Measurements from ENCODE around the gene INTS3. TPM values are rescaled to one million over a fixed set of nuclear protein-coding genes. Genes with fewer than 3 reads are reported as not detected.

The INTS3 gene
- total RNA-seq, 4 donors from 2014 or later = 24.6 to 27.9 (median 26.2) TPM

DNA sequence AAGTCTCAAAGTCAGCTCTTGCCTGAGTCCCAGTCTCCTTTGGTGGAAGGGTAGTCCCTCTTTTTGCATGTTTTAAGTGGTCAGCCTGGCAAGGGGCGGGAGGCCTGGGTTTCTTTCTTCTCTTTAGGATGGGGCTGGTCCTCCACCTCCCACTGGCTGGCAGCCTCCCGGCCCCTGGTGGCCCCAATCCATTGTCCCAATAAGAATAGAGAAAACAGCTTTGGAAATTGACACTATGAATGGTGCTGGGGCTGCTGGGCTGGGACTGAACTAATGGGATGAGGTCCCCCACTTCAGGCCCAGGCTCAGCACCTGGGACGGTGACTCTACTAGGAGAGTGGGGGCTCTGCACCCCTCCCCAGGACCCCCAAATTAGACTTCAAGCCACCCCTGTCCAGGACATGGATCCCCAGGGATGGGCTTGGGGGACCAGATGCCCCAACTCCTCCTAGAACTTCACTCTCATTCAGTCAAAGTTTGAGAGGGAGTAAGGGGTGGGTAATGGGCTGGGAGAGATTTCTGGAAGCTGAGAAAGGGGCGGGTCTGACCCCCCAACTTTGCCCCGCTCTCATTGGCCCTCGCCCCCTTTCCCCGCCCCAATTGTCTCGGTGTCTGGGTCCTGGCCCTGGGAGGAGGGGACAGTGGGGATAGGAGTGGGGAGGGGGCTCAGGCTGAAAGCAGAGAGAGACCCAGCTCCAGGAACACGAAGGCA lies 65.6 kb downstream of the INTS3 start:
- Histone ChIP-seq H3K9me3 (no peaks in the 10 kb centered on the region), H3K27me3 (no peaks in the 10 kb centered on the region), H3K36me3 (no peaks in the 10 kb centered on the region), H3K27ac (no peak overlapping the region), H3K4me1 (peaks cover 13 to 40% (median 20%) of the 10 kb centered on the region in 3 donors), H3K4me3 (no peak overlapping the region)
- WGBS, 2 donors = 68 to 74% methylated on average over 3 to 6 of the region's 9 CpGs
- DNase-seq = no peak
- intact Hi-C loops (cut with DNase I) = no loop called here
- TF ChIP-seq POLR2A (IDR thresholded peaks at IDR 0.05) = no peak
- TF ChIP-seq, protein P1, sequence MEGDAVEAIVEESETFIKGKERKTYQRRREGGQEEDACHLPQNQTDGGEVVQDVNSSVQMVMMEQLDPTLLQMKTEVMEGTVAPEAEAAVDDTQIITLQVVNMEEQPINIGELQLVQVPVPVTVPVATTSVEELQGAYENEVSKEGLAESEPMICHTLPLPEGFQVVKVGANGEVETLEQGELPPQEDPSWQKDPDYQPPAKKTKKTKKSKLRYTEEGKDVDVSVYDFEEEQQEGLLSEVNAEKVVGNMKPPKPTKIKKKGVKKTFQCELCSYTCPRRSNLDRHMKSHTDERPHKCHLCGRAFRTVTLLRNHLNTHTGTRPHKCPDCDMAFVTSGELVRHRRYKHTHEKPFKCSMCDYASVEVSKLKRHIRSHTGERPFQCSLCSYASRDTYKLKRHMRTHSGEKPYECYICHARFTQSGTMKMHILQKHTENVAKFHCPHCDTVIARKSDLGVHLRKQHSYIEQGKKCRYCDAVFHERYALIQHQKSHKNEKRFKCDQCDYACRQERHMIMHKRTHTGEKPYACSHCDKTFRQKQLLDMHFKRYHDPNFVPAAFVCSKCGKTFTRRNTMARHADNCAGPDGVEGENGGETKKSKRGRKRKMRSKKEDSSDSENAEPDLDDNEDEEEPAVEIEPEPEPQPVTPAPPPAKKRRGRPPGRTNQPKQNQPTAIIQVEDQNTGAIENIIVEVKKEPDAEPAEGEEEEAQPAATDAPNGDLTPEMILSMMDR (IDR thresholded peaks at IDR 0.05) = no peak

- intact Hi-C loops (cut with DNase I) = no loop called here
- no peak for DNase-seq
- no peak overlapping the region for H3K27ac ChIP-seq
- H3K27me3 ChIP-seq = no peaks in the 10 kb centered on the region
- H3K4me1 ChIP-seq = peaks cover 13 to 40% (median 20%) of the 10 kb centered on the region in 3 donors
- 72 to 78% methylated on average over 7 to 9 of the region's 12 CpGs for WGBS, 2 donors
- H3K36me3 ChIP-seq = no peaks in the 10 kb centered on the region
- no peak overlapping the region for H3K4me3 ChIP-seq
- TF ChIP-seq, protein P1 (IDR thresholded peaks at IDR 0.05) = no peak
- no peak for TF ChIP-seq POLR2A (IDR thresholded peaks at IDR 0.05)
- H3K9me3 ChIP-seq = no peaks in the 10 kb centered on the region
Observed at GRCh38 chr1:153793973-153794615, 66.2 kb downstream of the INTS3 start.

DNA sequence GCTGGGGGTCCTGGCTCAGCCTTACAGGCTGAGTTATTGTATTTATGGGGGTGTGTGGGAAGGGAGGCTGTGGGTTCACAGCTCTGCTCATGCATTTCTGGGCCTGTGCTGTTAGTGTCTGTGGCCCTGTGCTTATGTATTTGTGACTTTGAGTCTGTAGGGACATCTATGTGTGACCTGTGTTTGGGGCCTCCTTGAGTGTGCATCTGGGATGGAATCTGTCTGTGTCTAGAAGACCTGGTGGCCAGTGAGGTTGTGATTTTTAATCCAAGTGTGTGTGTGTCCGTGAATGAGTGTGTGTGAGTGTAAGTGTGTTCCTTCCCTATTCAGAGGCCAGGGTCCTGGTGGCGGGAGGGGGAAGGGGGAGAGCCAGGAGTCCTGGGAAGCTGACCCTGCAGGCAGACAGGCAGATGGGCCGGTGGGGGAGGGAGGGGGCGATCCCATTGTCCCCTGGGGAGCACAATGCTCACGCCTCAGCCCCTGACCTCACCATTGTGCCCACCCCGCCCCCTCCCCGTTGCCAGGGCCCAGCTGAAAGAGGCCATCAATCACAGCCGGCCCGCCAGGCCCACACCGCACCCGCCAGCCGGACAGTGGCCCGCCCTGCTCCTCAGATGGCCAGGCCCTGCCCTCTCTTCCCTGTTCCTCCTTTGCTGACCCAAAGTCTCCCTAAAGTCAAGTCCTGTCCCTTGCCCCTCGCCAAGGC lies 66.9 kb downstream of the INTS3 start:
- WGBS, 2 donors = 51% methylated on average over 7 of the region's 14 CpGs; no CpG with 5 or more reads in 1 of the 2 donors
- no peaks in the 10 kb centered on the region for H3K36me3 ChIP-seq
- intact Hi-C loops (cut with DNase I) = loop anchor here (5.0 kb wide), 1 partner anchor 193 kb away; the partner anchor contains the start of gene RAB13
- H3K27me3 ChIP-seq = no peaks in the 10 kb centered on the region
- no peak for DNase-seq
- no peak overlapping the region for H3K27ac ChIP-seq
- H3K4me1 ChIP-seq = peaks cover 7 to 33% (median 14%) of the 10 kb centered on the region in 3 donors
- TF ChIP-seq, protein P1 (IDR thresholded peaks at IDR 0.05) = no peak
- no peak for TF ChIP-seq POLR2A (IDR thresholded peaks at IDR 0.05)
- H3K4me3 ChIP-seq = no peak overlapping the region
- H3K9me3 ChIP-seq = no peaks in the 10 kb centered on the region

DNA sequence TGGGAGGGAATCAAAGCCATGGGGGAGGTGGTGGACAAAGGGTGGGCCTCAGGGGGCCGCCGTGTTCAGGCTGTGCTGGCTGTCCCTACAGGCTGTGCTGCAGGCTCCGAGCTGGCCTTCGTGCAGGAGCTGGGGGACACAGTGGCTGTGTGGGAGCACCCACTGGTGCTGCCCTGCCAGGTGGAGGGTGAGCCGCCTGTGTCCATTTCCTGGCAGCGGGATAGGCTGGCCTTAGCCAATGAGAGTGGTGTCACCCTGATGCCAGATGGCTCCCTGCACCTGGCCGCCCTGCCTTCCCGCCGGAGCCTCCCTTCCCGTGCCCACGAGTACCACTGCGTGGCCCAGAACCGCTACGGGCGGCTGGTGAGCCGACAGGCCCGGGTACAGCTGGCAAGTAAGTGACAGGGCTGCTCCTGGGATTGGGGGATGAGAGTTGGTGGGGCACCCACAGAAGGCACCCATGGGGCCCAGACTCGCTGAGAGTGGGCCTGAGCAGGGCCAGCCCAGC lies 67.5 kb downstream of the INTS3 start:
- H3K27me3 ChIP-seq = no peaks in the 10 kb centered on the region
- WGBS, 2 donors = 51 to 90% methylated on average over 1 to 2 of the region's 18 CpGs
- intact Hi-C loops (cut with DNase I) = loop anchor here (5.0 kb wide), 1 partner anchor 192 kb away; the partner anchor contains the start of gene RAB13
- H3K9me3 ChIP-seq = no peaks in the 10 kb centered on the region
- no peak overlapping the region for H3K4me3 ChIP-seq
- peaks cover 4 to 27% (median 8%) of the 10 kb centered on the region in 3 donors for H3K4me1 ChIP-seq
- H3K36me3 ChIP-seq = no peaks in the 10 kb centered on the region
- no peak for DNase-seq
- TF ChIP-seq, protein P1 (IDR thresholded peaks at IDR 0.05) = no peak
- TF ChIP-seq POLR2A (IDR thresholded peaks at IDR 0.05) = no peak
- H3K27ac ChIP-seq = no peak overlapping the region
